ENCODE data around the gene PPM1M.

PPM1M gene

GRCh38 chr3:52249683-52250082, 4.1 kb downstream of the PPM1M start:
- TF ChIP-seq CTCF (IDR thresholded peaks at IDR 0.05; ENCODE audit: extremely low read depth, insufficient read depth, missing control alignments) = no peak
- in situ Hi-C loops (cut with MboI; ENCODE audit: low pct_unique_long_range_greater_than_20kb, low sequenced_read_pairs, unreplicated experiment) = no loop called here
- DNase-seq (ENCODE audit: low spot score) = peak; percentile 8

- in situ Hi-C loops (cut with MboI; ENCODE audit: low pct_unique_long_range_greater_than_20kb, low sequenced_read_pairs, unreplicated experiment) = no loop called here
- no peak for TF ChIP-seq CTCF (IDR thresholded peaks at IDR 0.05; ENCODE audit: extremely low read depth, insufficient read depth, missing control alignments)
- DNase-seq (ENCODE audit: low spot score) = no peak
Measured at GRCh38 chr3:52250122-52250521, 4.6 kb downstream of the PPM1M start.

- in situ Hi-C loops (cut with MboI; ENCODE audit: low pct_unique_long_range_greater_than_20kb, low sequenced_read_pairs, unreplicated experiment) = no loop called here
- no peak for TF ChIP-seq CTCF (IDR thresholded peaks at IDR 0.05; ENCODE audit: extremely low read depth, insufficient read depth, missing control alignments)
- DNase-seq (ENCODE audit: low spot score) = peak; percentile 89
Measured at GRCh38 chr3:52253314-52254304, 8.1 kb downstream of the PPM1M start.

GRCh38 chr3:52254608-52255007, 9.0 kb downstream of the PPM1M start:
- in situ Hi-C loops (cut with MboI; ENCODE audit: low pct_unique_long_range_greater_than_20kb, low sequenced_read_pairs, unreplicated experiment) = no loop called here

GRCh38 chr3:52256159-52256558, 10.6 kb downstream of the PPM1M start:
- DNase-seq (ENCODE audit: low spot score) = no peak
- in situ Hi-C loops (cut with MboI; ENCODE audit: low pct_unique_long_range_greater_than_20kb, low sequenced_read_pairs, unreplicated experiment) = no loop called here
- no peak for TF ChIP-seq CTCF (IDR thresholded peaks at IDR 0.05; ENCODE audit: extremely low read depth, insufficient read depth, missing control alignments)

More at GRCh38 chr3:52254608-52255007, 9.0 kb downstream of the PPM1M start:
- TF ChIP-seq CTCF (IDR thresholded peaks at IDR 0.05; ENCODE audit: extremely low read depth, insufficient read depth, missing control alignments) = no peak
- DNase-seq (ENCODE audit: low spot score) = no peak

GRCh38 chr3:52256622-52257021, 11.1 kb downstream of the PPM1M start:
- DNase-seq (ENCODE audit: low spot score) = no peak
- no peak for TF ChIP-seq CTCF (IDR thresholded peaks at IDR 0.05; ENCODE audit: extremely low read depth, insufficient read depth, missing control alignments)
- in situ Hi-C loops (cut with MboI; ENCODE audit: low pct_unique_long_range_greater_than_20kb, low sequenced_read_pairs, unreplicated experiment) = no loop called here
